ENCODE measurements around the gene RPL6.

GRCh38 chr12:112427760-112428159, 18.4 kb upstream of the RPL6 start:
- no peak for TF ChIP-seq EZH2 (IDR thresholded peaks at IDR 0.05; ENCODE audit: borderline replicate concordance, low read length)
- no peak for TF ChIP-seq CTCF (IDR thresholded peaks at IDR 0.05; ENCODE audit: low read length)
